NCI-H187 (cell line): Measurements from ENCODE around the gene HMOX1.
"Not testable (repeated sequence)": the region's sequence is repeated elsewhere in the genome, so short reads cannot be mapped to it uniquely, and the experiment has no call there.

ENCODE experiments used
- DNase-seq, 2 experiments: peaks; one replicate each; lab custom pipeline; 2025; lab: John Stamatoyannopoulos, UW

The HMOX1 gene

GRCh38 chr22:35434061-35434710 is 53.3 kb downstream of the HMOX1 start:
- DNase-seq, result no peak

- DNase-seq, result no peak
Observed at GRCh38 chr22:35435201-35435740, 54.4 kb downstream of the HMOX1 start.

- no peak for DNase-seq
Observed at GRCh38 chr22:35436421-35436820, 55.5 kb downstream of the HMOX1 start.

- no peak for DNase-seq
Observed at GRCh38 chr22:35437049-35437448, 56.2 kb downstream of the HMOX1 start.

- not testable (repeated sequence) for DNase-seq
Observed at GRCh38 chr22:35438673-35439364, 57.9 kb downstream of the HMOX1 start.

GRCh38 chr22:35439365-35439717 is 58.4 kb downstream of the HMOX1 start:
- DNase-seq, result no peak

- no peak for DNase-seq
Observed at GRCh38 chr22:35440129-35440528, 59.2 kb downstream of the HMOX1 start.

GRCh38 chr22:35441489-35442100 is 60.7 kb downstream of the HMOX1 start:
- no peak for DNase-seq

- DNase-seq, result no peak
Observed at GRCh38 chr22:35442471-35442870, 61.6 kb downstream of the HMOX1 start.

GRCh38 chr22:35443338-35443737 is 62.4 kb downstream of the HMOX1 start:
- DNase-seq, result no peak
